ENCODE results near the gene ASIC4. TPM values are rescaled to one million over a fixed set of nuclear protein-coding genes. Genes with fewer than 3 reads are reported as not detected.
A peak's percentile ranks its signal among the peaks of the same experiment; 100 is the strongest.

The ASIC4 gene
- total RNA-seq, 1 experiment from 2014 or later, result 0.45 TPM

DNA sequence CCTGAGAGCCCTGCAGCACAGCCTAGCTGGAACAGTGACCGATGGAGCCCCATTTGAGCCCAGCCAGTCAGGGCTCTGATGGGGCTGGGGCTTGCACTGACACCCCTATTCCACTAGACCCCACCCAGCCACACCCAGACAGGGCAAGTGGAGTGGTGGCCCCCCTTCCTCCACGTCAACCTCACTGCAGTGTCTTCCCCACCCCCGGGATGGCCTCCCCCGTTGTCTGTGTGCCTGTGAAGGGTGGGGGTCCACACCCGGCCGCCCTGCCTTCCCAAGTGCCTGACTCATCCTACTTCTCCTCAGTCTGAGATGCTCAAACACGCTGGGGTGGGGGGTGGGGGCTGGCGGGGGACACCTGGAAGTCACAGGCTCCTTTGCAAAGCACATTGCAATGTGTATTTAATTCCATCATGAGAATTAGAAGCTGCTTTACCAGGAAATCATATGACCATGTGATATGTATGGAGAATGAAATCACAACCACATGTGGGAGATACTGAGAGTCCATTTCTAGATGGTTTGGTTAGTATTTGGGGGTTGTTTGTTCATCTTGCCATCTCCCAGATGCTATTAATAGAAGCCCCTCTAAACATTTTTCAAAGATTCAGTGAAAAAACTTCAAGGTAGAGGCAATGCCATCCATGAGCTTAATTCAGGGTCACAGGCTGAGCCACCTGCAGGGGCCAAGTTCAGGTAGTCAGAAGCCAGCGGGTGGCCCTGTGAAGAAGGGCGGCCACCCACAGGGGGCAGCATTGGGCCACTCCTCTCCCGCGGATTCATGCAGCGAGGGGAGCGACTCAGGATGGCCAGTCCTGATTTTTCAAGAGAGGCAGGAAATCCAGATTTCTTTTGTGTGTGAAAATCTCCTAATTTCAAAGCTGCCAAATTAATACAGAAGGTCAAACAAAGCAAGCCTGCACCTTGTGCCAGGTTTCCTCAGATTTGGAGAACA lies 38.3 kb upstream of the ASIC4 start:
- intact Hi-C loops (cut with micrococcal nuclease; ENCODE audit: unreplicated experiment), result loop anchor here (5.0 kb wide), 1 partner anchor 46 kb away; no protein-coding TSS in a partner anchor
- Histone ChIP-seq H3K4me1 (ENCODE audit: insufficient read depth, low read length, poor library complexity, severe bottlenecking) (peaks cover 4% of the 10 kb centered on the region), H3K9me3 (ENCODE audit: low read depth, low read length, poor library complexity, severe bottlenecking) (no peaks in the 10 kb centered on the region), H3K4me3 (ENCODE audit: low read depth, low read length, poor library complexity, severe bottlenecking) (no peak overlapping the region), H3K27ac (ENCODE audit: low read depth, low read length, poor library complexity, severe bottlenecking) (no peak overlapping the region), H3K27me3 (replicated peaks; ENCODE audit: insufficient read depth, low read depth, low read length, poor library complexity) (no peaks in the 10 kb centered on the region), H3K36me3 (ENCODE audit: insufficient read depth, low read length, poor library complexity, severe bottlenecking) (no peaks in the 10 kb centered on the region)
- TF ChIP-seq EZH2 (IDR thresholded peaks at IDR 0.05; ENCODE audit: borderline replicate concordance, low read depth, low read length, poor library complexity, severe bottlenecking), result no peak
- TF ChIP-seq, protein P1, sequence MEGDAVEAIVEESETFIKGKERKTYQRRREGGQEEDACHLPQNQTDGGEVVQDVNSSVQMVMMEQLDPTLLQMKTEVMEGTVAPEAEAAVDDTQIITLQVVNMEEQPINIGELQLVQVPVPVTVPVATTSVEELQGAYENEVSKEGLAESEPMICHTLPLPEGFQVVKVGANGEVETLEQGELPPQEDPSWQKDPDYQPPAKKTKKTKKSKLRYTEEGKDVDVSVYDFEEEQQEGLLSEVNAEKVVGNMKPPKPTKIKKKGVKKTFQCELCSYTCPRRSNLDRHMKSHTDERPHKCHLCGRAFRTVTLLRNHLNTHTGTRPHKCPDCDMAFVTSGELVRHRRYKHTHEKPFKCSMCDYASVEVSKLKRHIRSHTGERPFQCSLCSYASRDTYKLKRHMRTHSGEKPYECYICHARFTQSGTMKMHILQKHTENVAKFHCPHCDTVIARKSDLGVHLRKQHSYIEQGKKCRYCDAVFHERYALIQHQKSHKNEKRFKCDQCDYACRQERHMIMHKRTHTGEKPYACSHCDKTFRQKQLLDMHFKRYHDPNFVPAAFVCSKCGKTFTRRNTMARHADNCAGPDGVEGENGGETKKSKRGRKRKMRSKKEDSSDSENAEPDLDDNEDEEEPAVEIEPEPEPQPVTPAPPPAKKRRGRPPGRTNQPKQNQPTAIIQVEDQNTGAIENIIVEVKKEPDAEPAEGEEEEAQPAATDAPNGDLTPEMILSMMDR (conservative IDR thresholded peaks at IDR 0.05; ENCODE audit: low read depth, low read length), result peak; percentile 91
- no TSS peak for BruUV-seq (replicated peaks)
- ChIA-PET CTCF (interaction anchor here (0.7 to 2.0 kb wide), 2 partner anchors 51 to 54 kb away, joined by 4 to 7 read pairs; no protein-coding TSS in a partner anchor), POLR2A (ENCODE audit: low non-redundant PET) (no interaction called here)
- peak; percentile 66 for DNase-seq (ENCODE audit: low spot score)

DNA sequence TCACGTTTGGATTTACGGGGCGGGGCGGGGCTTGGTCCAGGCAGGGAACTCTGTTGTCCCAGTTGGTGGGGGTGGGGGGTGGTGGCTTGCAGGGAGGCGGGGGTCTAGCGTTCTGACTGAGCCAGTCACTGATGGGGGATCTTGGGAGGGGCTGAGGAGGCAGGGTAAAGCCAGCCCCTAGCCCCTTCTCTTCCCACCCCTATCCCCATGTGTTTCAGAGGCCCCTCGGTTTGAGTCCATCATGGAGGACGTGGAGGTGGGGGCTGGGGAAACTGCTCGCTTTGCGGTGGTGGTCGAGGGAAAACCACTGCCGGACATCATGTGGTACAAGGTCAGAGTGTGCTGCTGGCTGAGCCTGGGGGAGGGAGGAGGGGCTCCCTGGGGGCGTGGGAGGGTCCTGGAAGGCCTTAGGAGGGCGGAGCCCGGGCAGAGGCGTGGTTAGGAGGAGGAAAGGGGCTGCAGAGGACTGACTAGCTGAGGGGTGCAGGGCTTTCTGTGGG lies 37.6 kb upstream of the ASIC4 start:
- Histone ChIP-seq H3K9me3 (ENCODE audit: low read depth, low read length, poor library complexity, severe bottlenecking) (no peaks in the 10 kb centered on the region), H3K4me1 (ENCODE audit: insufficient read depth, low read length, poor library complexity, severe bottlenecking) (peaks cover 4% of the 10 kb centered on the region), H3K27me3 (replicated peaks; ENCODE audit: insufficient read depth, low read depth, low read length, poor library complexity) (no peaks in the 10 kb centered on the region), H3K4me3 (ENCODE audit: low read depth, low read length, poor library complexity, severe bottlenecking) (peak overlapping the region; percentile 23), H3K27ac (ENCODE audit: low read depth, low read length, poor library complexity, severe bottlenecking) (no peak overlapping the region), H3K36me3 (ENCODE audit: insufficient read depth, low read length, poor library complexity, severe bottlenecking) (no peaks in the 10 kb centered on the region)
- peak; percentile 24 for DNase-seq (ENCODE audit: low spot score)
- intact Hi-C loops (cut with micrococcal nuclease; ENCODE audit: unreplicated experiment), result loop anchor here (5.0 kb wide), 1 partner anchor 46 kb away; no protein-coding TSS in a partner anchor
- ChIA-PET POLR2A (ENCODE audit: low non-redundant PET) (no interaction called here), CTCF (interaction anchor here (0.7 to 2.0 kb wide), 2 partner anchors 50 to 53 kb away, joined by 4 to 7 read pairs; no protein-coding TSS in a partner anchor)
- no TSS peak for BruUV-seq (replicated peaks)
- no peak for TF ChIP-seq EZH2 (IDR thresholded peaks at IDR 0.05; ENCODE audit: borderline replicate concordance, low read depth, low read length, poor library complexity, severe bottlenecking)
- TF ChIP-seq, protein P1 (conservative IDR thresholded peaks at IDR 0.05; ENCODE audit: low read depth, low read length), result no peak

DNA sequence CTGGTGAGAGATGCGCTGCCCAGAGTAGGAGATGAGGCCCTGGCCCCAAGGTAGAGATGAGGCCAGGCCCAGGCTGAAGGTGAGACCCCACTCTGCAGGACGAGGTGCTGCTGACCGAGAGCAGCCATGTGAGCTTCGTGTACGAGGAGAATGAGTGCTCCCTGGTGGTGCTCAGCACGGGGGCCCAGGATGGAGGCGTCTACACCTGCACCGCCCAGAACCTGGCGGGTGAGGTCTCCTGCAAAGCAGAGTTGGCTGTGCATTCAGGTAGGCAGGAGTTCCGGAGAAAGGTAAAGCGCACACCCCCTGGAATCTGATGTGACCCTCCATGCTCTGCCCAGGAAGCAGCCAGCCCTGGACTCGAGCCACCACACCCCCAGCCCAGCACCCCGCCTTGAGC lies 37.1 kb upstream of the ASIC4 start:
- no peak for TF ChIP-seq EZH2 (IDR thresholded peaks at IDR 0.05; ENCODE audit: borderline replicate concordance, low read depth, low read length, poor library complexity, severe bottlenecking)
- TF ChIP-seq, protein P1 (conservative IDR thresholded peaks at IDR 0.05; ENCODE audit: low read depth, low read length), result no peak
- Histone ChIP-seq H3K36me3 (ENCODE audit: insufficient read depth, low read length, poor library complexity, severe bottlenecking) (no peaks in the 10 kb centered on the region), H3K27ac (ENCODE audit: low read depth, low read length, poor library complexity, severe bottlenecking) (no peak overlapping the region), H3K27me3 (replicated peaks; ENCODE audit: insufficient read depth, low read depth, low read length, poor library complexity) (no peaks in the 10 kb centered on the region), H3K4me3 (ENCODE audit: low read depth, low read length, poor library complexity, severe bottlenecking) (no peak overlapping the region), H3K9me3 (ENCODE audit: low read depth, low read length, poor library complexity, severe bottlenecking) (no peaks in the 10 kb centered on the region), H3K4me1 (ENCODE audit: insufficient read depth, low read length, poor library complexity, severe bottlenecking) (peaks cover 4% of the 10 kb centered on the region)
- ChIA-PET CTCF (interaction anchor here (2.0 kb wide), 1 partner anchor 53 kb away, joined by 7 read pairs; no protein-coding TSS in a partner anchor), POLR2A (ENCODE audit: low non-redundant PET) (no interaction called here)
- DNase-seq (ENCODE audit: low spot score), result no peak
- intact Hi-C loops (cut with micrococcal nuclease; ENCODE audit: unreplicated experiment), result loop anchor here (5.0 kb wide), 1 partner anchor 45 kb away; no protein-coding TSS in a partner anchor
- BruUV-seq (replicated peaks), result no TSS peak

Measured in A673 (cell line).